Choroid plexus epithelial cell (primary cell): ENCODE results near the gene APOC4.
"Not testable (repeated sequence)": the region's sequence is repeated elsewhere in the genome, so short reads cannot be mapped to it uniquely, and the experiment has no call there.

Experiments used
- DNase-seq: peaks from one replicate; pipeline ENCODE4 v3.0.0-alpha.2; 2010; ENCODE audit warnings: low read depth
- H3K4me3 ChIP-seq: 2 replicates; pipeline ENCODE4 v1.5.1; 2011; ENCODE audit warnings: low read depth, mild to moderate bottlenecking, control low read depth, low read length, moderate library complexity
- CTCF ChIP-seq: conservative IDR thresholded peaks from 2 replicates; pipeline ENCODE4 v1.5.1; 2011; ENCODE audit warnings: low read depth, mild to moderate bottlenecking, control low read depth, inconsistent platforms, low read length, moderate library complexity

APOC4 gene

GRCh38 chr19:44961821-44962220 is 19.8 kb downstream of the APOC4 start:
- H3K4me3 ChIP-seq = no peak overlapping the region
- no peak for TF ChIP-seq CTCF
- DNase-seq = no peak

- DNase-seq = no peak
- TF ChIP-seq CTCF = no peak
- H3K4me3 ChIP-seq = no peak overlapping the region
These were observed 26.1 kb downstream of the APOC4 start for GRCh38 chr19:44968118-44968517.

GRCh38 chr19:44968670-44969069 is 26.6 kb downstream of the APOC4 start:
- no peak for DNase-seq
- TF ChIP-seq CTCF = no peak

GRCh38 chr19:44969437-44969836 is 27.4 kb downstream of the APOC4 start:
- DNase-seq = no peak
- TF ChIP-seq CTCF = no peak
- H3K4me3 ChIP-seq = no peak overlapping the region

More at GRCh38 chr19:44968670-44969069, 26.6 kb downstream of the APOC4 start:
- H3K4me3 ChIP-seq = no peak overlapping the region

GRCh38 chr19:44971451-44971850 is 29.4 kb downstream of the APOC4 start:
- not testable (repeated sequence) for DNase-seq, H3K4me3 ChIP-seq

- no peak for TF ChIP-seq CTCF
- no peak overlapping the region for H3K4me3 ChIP-seq
- DNase-seq = no peak
These were observed 30.8 kb downstream of the APOC4 start for GRCh38 chr19:44972802-44973201.

GRCh38 chr19:44973982-44974735 is 32.1 kb downstream of the APOC4 start:
- TF ChIP-seq CTCF = no peak
- no peak overlapping the region for H3K4me3 ChIP-seq
- no peak for DNase-seq
